Panc1 (cell line): ENCODE measurements around the gene OLFML2B.

Source experiments
- POLR2AphosphoS5 ChIP-seq: IDR thresholded peaks from 2 replicates; pipeline ENCODE4 v1.6.1; 2012; ENCODE audit warnings: mild to moderate bottlenecking, low read depth, low read length, moderate library complexity
- SIN3A ChIP-seq: IDR thresholded peaks from 2 replicates; pipeline ENCODE4 v1.6.1; 2012; ENCODE audit warnings: low read depth, mild to moderate bottlenecking, low read length, moderate library complexity, borderline replicate concordance; ENCODE audit not compliant: insufficient read depth
- TCF7L2 ChIP-seq: IDR thresholded peaks from 2 replicates; pipeline ENCODE4 v1.6.1; 2011; ENCODE audit warnings: mild to moderate bottlenecking, low read depth, low read length, inconsistent platforms
- TF ChIP-seq, protein P1 (sequence below): fragments of 450-650 bp; IDR thresholded peaks from 2 replicates; pipeline ENCODE4 v1.5.1; 2017; ENCODE audit warnings: mild to moderate bottlenecking
- TF ChIP-seq, protein P2 (sequence below), 2 experiments: IDR thresholded peaks; 2 replicates each; pipeline ENCODE4 v1.6.1; 2011 to 2012; ENCODE audit warnings: low read depth in 2 of 2, control low read depth in 1 of 2, low read length in 1 of 2, mild to moderate bottlenecking in 1 of 2, moderate library complexity in 1 of 2; ENCODE audit not compliant: insufficient read depth in 1 of 2

DNA sequence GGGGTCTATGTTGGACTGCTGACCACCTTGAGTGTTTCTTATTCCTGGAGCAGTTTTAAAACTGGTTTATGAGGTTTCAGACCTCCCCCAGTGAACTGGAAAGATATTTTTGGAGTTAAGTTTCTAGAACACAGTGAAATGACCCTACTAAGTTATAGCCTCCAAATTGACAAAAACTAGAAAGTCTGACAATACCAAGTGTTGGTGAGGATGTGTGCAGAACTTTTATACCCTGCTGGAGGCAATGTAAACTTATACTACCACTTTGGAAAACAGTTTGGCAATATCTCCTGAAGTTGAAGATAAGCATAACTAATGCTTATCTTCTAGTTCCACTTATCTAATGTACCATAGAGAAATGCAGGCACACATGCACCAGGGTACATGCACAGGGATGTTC, 10.4 kb downstream of the OLFML2B start:
- TF ChIP-seq, protein P1, sequence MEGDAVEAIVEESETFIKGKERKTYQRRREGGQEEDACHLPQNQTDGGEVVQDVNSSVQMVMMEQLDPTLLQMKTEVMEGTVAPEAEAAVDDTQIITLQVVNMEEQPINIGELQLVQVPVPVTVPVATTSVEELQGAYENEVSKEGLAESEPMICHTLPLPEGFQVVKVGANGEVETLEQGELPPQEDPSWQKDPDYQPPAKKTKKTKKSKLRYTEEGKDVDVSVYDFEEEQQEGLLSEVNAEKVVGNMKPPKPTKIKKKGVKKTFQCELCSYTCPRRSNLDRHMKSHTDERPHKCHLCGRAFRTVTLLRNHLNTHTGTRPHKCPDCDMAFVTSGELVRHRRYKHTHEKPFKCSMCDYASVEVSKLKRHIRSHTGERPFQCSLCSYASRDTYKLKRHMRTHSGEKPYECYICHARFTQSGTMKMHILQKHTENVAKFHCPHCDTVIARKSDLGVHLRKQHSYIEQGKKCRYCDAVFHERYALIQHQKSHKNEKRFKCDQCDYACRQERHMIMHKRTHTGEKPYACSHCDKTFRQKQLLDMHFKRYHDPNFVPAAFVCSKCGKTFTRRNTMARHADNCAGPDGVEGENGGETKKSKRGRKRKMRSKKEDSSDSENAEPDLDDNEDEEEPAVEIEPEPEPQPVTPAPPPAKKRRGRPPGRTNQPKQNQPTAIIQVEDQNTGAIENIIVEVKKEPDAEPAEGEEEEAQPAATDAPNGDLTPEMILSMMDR = no peak
- TF ChIP-seq, protein P2, sequence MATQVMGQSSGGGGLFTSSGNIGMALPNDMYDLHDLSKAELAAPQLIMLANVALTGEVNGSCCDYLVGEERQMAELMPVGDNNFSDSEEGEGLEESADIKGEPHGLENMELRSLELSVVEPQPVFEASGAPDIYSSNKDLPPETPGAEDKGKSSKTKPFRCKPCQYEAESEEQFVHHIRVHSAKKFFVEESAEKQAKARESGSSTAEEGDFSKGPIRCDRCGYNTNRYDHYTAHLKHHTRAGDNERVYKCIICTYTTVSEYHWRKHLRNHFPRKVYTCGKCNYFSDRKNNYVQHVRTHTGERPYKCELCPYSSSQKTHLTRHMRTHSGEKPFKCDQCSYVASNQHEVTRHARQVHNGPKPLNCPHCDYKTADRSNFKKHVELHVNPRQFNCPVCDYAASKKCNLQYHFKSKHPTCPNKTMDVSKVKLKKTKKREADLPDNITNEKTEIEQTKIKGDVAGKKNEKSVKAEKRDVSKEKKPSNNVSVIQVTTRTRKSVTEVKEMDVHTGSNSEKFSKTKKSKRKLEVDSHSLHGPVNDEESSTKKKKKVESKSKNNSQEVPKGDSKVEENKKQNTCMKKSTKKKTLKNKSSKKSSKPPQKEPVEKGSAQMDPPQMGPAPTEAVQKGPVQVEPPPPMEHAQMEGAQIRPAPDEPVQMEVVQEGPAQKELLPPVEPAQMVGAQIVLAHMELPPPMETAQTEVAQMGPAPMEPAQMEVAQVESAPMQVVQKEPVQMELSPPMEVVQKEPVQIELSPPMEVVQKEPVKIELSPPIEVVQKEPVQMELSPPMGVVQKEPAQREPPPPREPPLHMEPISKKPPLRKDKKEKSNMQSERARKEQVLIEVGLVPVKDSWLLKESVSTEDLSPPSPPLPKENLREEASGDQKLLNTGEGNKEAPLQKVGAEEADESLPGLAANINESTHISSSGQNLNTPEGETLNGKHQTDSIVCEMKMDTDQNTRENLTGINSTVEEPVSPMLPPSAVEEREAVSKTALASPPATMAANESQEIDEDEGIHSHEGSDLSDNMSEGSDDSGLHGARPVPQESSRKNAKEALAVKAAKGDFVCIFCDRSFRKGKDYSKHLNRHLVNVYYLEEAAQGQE (IDR thresholded peaks at IDR 0.05; ENCODE audit: insufficient read depth in 1 of 2, low read depth in 2 of 2, low read length in 1 of 2) = no peak
- TF ChIP-seq SIN3A (no peak), POLR2AphosphoS5 (no peak), TCF7L2 (no peak)
